Natural killer cell treated with Interleukin-12 subunit alpha and Interleukin-12 subunit beta and Interleukin-15 and Interleukin-18, amount 100 ng/mL, for 72 hours (primary cell): ENCODE data around the gene WIPI1. TPM values are rescaled to one million over a fixed set of nuclear protein-coding genes. Genes with fewer than 3 reads are reported as not detected.

Source experiments
- ATAC-seq, 2 donors: fragments of 150-1000 bp; cut with Tn5 transposase in 1 of 2; sonication (Bioruptor Pico), chemical (Tn5 transposase) in 1 of 2; 2 replicates each; pipeline ENCODE4 v1.10.0; 2021
- DNase-seq: peaks from one replicate; pipeline ENCODE4 v3.0.0; 2022; ENCODE audit warnings: low spot score
- H3K27ac Mint-ChIP-seq, 2 donors: 1 replicate in 1 of 2; 2 replicates in 1 of 2; pipeline ENCODE4 v1.8.0; 2022; ENCODE audit warnings: mixed read lengths in 2 of 2, mild to moderate bottlenecking in 1 of 2, moderate library complexity in 1 of 2
- H3K27me3 Mint-ChIP-seq, 2 donors: 1 replicate in 1 of 2; 2 replicates in 1 of 2; pipeline ENCODE4 v1.8.0; 2022; ENCODE audit warnings: mixed read lengths in 2 of 2
- H3K36me3 Mint-ChIP-seq: one replicate; pipeline ENCODE4 v1.8.0; 2022; ENCODE audit warnings: mixed read lengths
- H3K4me1 Mint-ChIP-seq, 2 donors: 1 replicate in 1 of 2; 2 replicates in 1 of 2; pipeline ENCODE4 v1.8.0; 2022; ENCODE audit warnings: low read depth in 2 of 2, mixed read lengths in 2 of 2, mild to moderate bottlenecking in 1 of 2
- H3K4me3 Mint-ChIP-seq: one replicate; pipeline ENCODE4 v1.8.0; 2022; ENCODE audit warnings: mixed read lengths
- H3K9me3 Mint-ChIP-seq: 2 replicates; pipeline ENCODE4 v1.8.0; 2022; ENCODE audit warnings: mixed read lengths
- total RNA-seq, 2 donors: library from RNA; stranded (reverse); gene quantifications; one replicate each; pipeline ENCODE4 v1.2.3, GENCODE V29; 2022

WIPI1 gene
- total RNA-seq, 2 donors from 2014 or later, result 26.5 to 39.1 TPM

GRCh38 chr17:68403122-68403521 is 54.2 kb downstream of the WIPI1 start:
- H3K4me3 Mint-ChIP-seq, result no peak overlapping the region
- H3K4me1 Mint-ChIP-seq, result peaks cover 10 to 11% of the 10 kb centered on the region in 2 donors
- H3K9me3 Mint-ChIP-seq, result no peaks in the 10 kb centered on the region
- no peak for DNase-seq
- H3K36me3 Mint-ChIP-seq, result peaks cover 13% of the 10 kb centered on the region
- H3K27me3 Mint-ChIP-seq, result no peaks in the 10 kb centered on the region
- no peak overlapping the region for H3K27ac Mint-ChIP-seq
- no peak for ATAC-seq

GRCh38 chr17:68401288-68401687 is 56.0 kb downstream of the WIPI1 start:
- Mint-ChIP-seq H3K36me3 (peaks cover under 1% of the 10 kb centered on the region), H3K27me3 (no peaks in the 10 kb centered on the region), H3K4me1 (peaks cover 19 to 20% of the 10 kb centered on the region in 2 donors), H3K9me3 (no peaks in the 10 kb centered on the region), H3K4me3 (no peak overlapping the region), H3K27ac (no peak overlapping the region)
- ATAC-seq (no peak), DNase-seq (no peak)

GRCh38 chr17:68400404-68400735 is 56.9 kb downstream of the WIPI1 start:
- peaks cover 19 to 20% of the 10 kb centered on the region in 2 donors for H3K4me1 Mint-ChIP-seq
- H3K27me3 Mint-ChIP-seq, result no peaks in the 10 kb centered on the region
- DNase-seq, result no peak
- no peak overlapping the region for H3K4me3 Mint-ChIP-seq
- no peak for ATAC-seq
- H3K36me3 Mint-ChIP-seq, result no peaks in the 10 kb centered on the region
- no peak overlapping the region for H3K27ac Mint-ChIP-seq
- H3K9me3 Mint-ChIP-seq, result no peaks in the 10 kb centered on the region

- Mint-ChIP-seq H3K4me3 (no peak overlapping the region), H3K27ac (peak overlapping the region in 1 of 2 donors; percentile 67), H3K9me3 (no peaks in the 10 kb centered on the region), H3K4me1 (peaks cover 19 to 20% of the 10 kb centered on the region in 2 donors), H3K36me3 (peaks cover 1% of the 10 kb centered on the region), H3K27me3 (no peaks in the 10 kb centered on the region)
- DNase-seq, result no peak
- ATAC-seq, result no peak
Measured at GRCh38 chr17:68399638-68400403, 57.5 kb downstream of the WIPI1 start.

GRCh38 chr17:68398691-68399637 is 58.3 kb downstream of the WIPI1 start:
- DNase-seq (peak; percentile 71), ATAC-seq (peak; percentile 85 to 89)
- Mint-ChIP-seq H3K4me1 (peaks cover 19 to 20% of the 10 kb centered on the region in 2 donors), H3K27ac (peak overlapping the region; percentile 67 to 84), H3K27me3 (no peaks in the 10 kb centered on the region), H3K9me3 (peaks cover 3% of the 10 kb centered on the region), H3K4me3 (peak overlapping the region; percentile 68), H3K36me3 (peaks cover 5% of the 10 kb centered on the region)

- Mint-ChIP-seq H3K36me3 (peaks cover 5% of the 10 kb centered on the region), H3K4me1 (peaks cover 19 to 20% of the 10 kb centered on the region in 2 donors), H3K27ac (peak overlapping the region in 1 of 2 donors; percentile 65), H3K4me3 (no peak overlapping the region), H3K9me3 (peaks cover 3% of the 10 kb centered on the region), H3K27me3 (no peaks in the 10 kb centered on the region)
- ATAC-seq, result no peak
- no peak for DNase-seq
Measured at GRCh38 chr17:68397108-68397536, 60.2 kb downstream of the WIPI1 start.

- no peak overlapping the region for H3K4me3 Mint-ChIP-seq
Measured at GRCh38 chr17:68396226-68397107, 60.8 kb downstream of the WIPI1 start.

GRCh38 chr17:68394608-68395331 is 62.5 kb downstream of the WIPI1 start:
- Mint-ChIP-seq H3K27me3 (no peaks in the 10 kb centered on the region), H3K4me1 (peaks cover 19 to 20% of the 10 kb centered on the region in 2 donors), H3K4me3 (no peak overlapping the region), H3K9me3 (peaks cover 3% of the 10 kb centered on the region), H3K36me3 (peaks cover 5% of the 10 kb centered on the region), H3K27ac (no peak overlapping the region)
- DNase-seq (no peak), ATAC-seq (no peak)

More at GRCh38 chr17:68396226-68397107, 60.8 kb downstream of the WIPI1 start:
- peaks cover 3% of the 10 kb centered on the region for H3K9me3 Mint-ChIP-seq
- ATAC-seq (no peak), DNase-seq (no peak)
- H3K36me3 Mint-ChIP-seq, result peaks cover 5% of the 10 kb centered on the region
- H3K4me1 Mint-ChIP-seq, result peaks cover 19 to 20% of the 10 kb centered on the region in 2 donors
- H3K27me3 Mint-ChIP-seq, result no peaks in the 10 kb centered on the region
- peak overlapping the region in 1 of 2 donors; percentile 65 for H3K27ac Mint-ChIP-seq

GRCh38 chr17:68391561-68392268 is 65.6 kb downstream of the WIPI1 start:
- no peak overlapping the region for H3K27ac Mint-ChIP-seq
- peaks cover 8 to 9% of the 10 kb centered on the region in 2 donors for H3K4me1 Mint-ChIP-seq
- no peak for ATAC-seq
- H3K27me3 Mint-ChIP-seq, result no peaks in the 10 kb centered on the region
- no peak for DNase-seq
- H3K36me3 Mint-ChIP-seq, result peaks cover 5% of the 10 kb centered on the region
- H3K4me3 Mint-ChIP-seq, result no peak overlapping the region
- H3K9me3 Mint-ChIP-seq, result peaks cover 3% of the 10 kb centered on the region

GRCh38 chr17:68390888-68391545 is 66.3 kb downstream of the WIPI1 start:
- Mint-ChIP-seq H3K9me3 (peaks cover 3% of the 10 kb centered on the region), H3K27ac (no peak overlapping the region), H3K4me3 (no peak overlapping the region), H3K36me3 (peaks cover 5% of the 10 kb centered on the region), H3K27me3 (no peaks in the 10 kb centered on the region), H3K4me1 (peaks cover 6% of the 10 kb centered on the region in 2 donors)
- DNase-seq (no peak), ATAC-seq (no peak)

GRCh38 chr17:68389041-68389440 is 68.3 kb downstream of the WIPI1 start:
- Mint-ChIP-seq H3K27ac (no peak overlapping the region), H3K4me3 (no peak overlapping the region), H3K9me3 (no peaks in the 10 kb centered on the region), H3K27me3 (no peaks in the 10 kb centered on the region), H3K4me1 (peaks cover 13 to 15% of the 10 kb centered on the region in 2 donors), H3K36me3 (no peaks in the 10 kb centered on the region)
- no peak for ATAC-seq
- DNase-seq, result no peak
